ENCODE measurements around the gene CELF2. TPM values are rescaled to one million over a fixed set of nuclear protein-coding genes. Genes with fewer than 3 reads are reported as not detected.

CELF2 gene
- total RNA-seq, 1 experiment from 2014 or later: 0.27 TPM

DNA sequence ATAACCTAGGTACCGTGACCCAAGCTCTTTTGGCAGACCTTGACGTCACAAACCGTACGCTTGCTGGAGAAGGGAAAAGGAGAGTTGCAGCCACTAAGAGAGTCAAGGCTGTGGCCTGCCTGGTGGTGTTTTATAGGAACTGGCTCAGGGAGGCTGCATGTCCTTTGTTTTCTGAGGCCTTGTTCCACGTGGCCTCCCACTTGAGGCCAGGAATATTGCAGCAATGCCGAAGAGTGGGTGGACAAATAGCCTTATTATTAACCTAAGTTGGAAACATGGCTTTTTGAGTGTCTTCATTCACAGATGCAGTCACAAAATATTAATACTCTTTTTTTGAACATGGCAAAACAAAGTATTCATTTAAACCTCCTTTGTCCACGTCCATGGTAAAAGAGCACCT, 178.0 kb downstream of the CELF2 start:
- POLR2A ChIA-PET: no interaction called here
- no peaks in the 10 kb centered on the region for H3K9me3 Mint-ChIP-seq (ENCODE audit: unreplicated experiment)
- no TSS peak for BruUV-seq (replicated peaks)
- no peak overlapping the region for H3K27ac Mint-ChIP-seq (ENCODE audit: unreplicated experiment)
- H3K27me3 Mint-ChIP-seq (ENCODE audit: insufficient read depth, unreplicated experiment): peaks cover 42% of the 10 kb centered on the region
- H3K9me3 ChIP-seq: no peaks in the 10 kb centered on the region
- CTCF ChIA-PET: no interaction called here
- no peak overlapping the region for H3K4me3 ChIP-seq (ENCODE audit: low read depth, low read length)
- H3K36me3 Mint-ChIP-seq (ENCODE audit: insufficient read depth, unreplicated experiment): no peaks in the 10 kb centered on the region
- H3K4me1 ChIP-seq: no peaks in the 10 kb centered on the region
- no peaks in the 10 kb centered on the region for H3K27me3 ChIP-seq (replicated peaks; ENCODE audit: control insufficient read depth, insufficient read depth, low read length)
- no peak overlapping the region for H3K4me3 Mint-ChIP-seq (ENCODE audit: unreplicated experiment)
- no peaks in the 10 kb centered on the region for H3K36me3 ChIP-seq (ENCODE audit: control insufficient read depth, insufficient read depth, low read length)
- intact Hi-C loops (cut with micrococcal nuclease; ENCODE audit: unreplicated experiment): no loop called here
- TF ChIP-seq, protein P1, sequence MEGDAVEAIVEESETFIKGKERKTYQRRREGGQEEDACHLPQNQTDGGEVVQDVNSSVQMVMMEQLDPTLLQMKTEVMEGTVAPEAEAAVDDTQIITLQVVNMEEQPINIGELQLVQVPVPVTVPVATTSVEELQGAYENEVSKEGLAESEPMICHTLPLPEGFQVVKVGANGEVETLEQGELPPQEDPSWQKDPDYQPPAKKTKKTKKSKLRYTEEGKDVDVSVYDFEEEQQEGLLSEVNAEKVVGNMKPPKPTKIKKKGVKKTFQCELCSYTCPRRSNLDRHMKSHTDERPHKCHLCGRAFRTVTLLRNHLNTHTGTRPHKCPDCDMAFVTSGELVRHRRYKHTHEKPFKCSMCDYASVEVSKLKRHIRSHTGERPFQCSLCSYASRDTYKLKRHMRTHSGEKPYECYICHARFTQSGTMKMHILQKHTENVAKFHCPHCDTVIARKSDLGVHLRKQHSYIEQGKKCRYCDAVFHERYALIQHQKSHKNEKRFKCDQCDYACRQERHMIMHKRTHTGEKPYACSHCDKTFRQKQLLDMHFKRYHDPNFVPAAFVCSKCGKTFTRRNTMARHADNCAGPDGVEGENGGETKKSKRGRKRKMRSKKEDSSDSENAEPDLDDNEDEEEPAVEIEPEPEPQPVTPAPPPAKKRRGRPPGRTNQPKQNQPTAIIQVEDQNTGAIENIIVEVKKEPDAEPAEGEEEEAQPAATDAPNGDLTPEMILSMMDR (IDR thresholded peaks at IDR 0.05; ENCODE audit: insufficient read depth in 1 of 2, low read depth in 1 of 2, low read length in 1 of 2, severe bottlenecking in 1 of 2, unreplicated experiment in 1 of 2): no peak
- no peaks in the 10 kb centered on the region for H3K4me1 Mint-ChIP-seq (ENCODE audit: low read depth, unreplicated experiment)
- no peak for DNase-seq

DNA sequence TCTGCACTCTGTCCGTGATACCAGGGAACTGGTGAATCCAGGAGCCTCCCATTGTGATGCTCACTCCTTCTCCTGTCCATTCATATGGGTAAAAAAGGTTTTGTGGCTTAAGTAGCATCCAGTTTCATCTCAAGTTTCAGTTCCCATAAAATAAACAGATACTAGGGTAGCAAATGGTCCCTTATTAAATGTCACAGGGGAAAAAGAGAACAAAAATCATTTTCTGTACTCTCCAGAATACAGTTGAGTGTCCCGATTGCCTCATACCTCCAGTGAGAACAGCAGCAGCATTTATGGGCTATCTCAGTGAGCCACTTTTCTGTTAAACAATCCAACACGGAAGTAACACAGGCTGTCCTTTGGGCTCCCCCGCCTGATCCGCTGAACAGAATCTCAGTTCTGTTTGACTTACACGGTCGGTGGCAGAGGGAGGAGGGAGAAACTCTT, 179.6 kb downstream of the CELF2 start:
- no peak for DNase-seq
- Histone ChIP-seq H3K4me3 (ENCODE audit: low read depth, low read length) (no peak overlapping the region), H3K4me1 (no peaks in the 10 kb centered on the region), H3K9me3 (no peaks in the 10 kb centered on the region), H3K27me3 (replicated peaks; ENCODE audit: control insufficient read depth, insufficient read depth, low read length) (no peaks in the 10 kb centered on the region), H3K36me3 (ENCODE audit: control insufficient read depth, insufficient read depth, low read length) (no peaks in the 10 kb centered on the region)
- Mint-ChIP-seq H3K27ac (ENCODE audit: unreplicated experiment) (no peak overlapping the region), H3K4me3 (ENCODE audit: unreplicated experiment) (no peak overlapping the region), H3K36me3 (ENCODE audit: insufficient read depth, unreplicated experiment) (no peaks in the 10 kb centered on the region), H3K4me1 (ENCODE audit: low read depth, unreplicated experiment) (no peaks in the 10 kb centered on the region), H3K27me3 (ENCODE audit: insufficient read depth, unreplicated experiment) (peaks cover 40% of the 10 kb centered on the region), H3K9me3 (ENCODE audit: unreplicated experiment) (no peaks in the 10 kb centered on the region)
- BruUV-seq (replicated peaks): no TSS peak
- POLR2A ChIA-PET: no interaction called here
- intact Hi-C loops (cut with micrococcal nuclease; ENCODE audit: unreplicated experiment): no loop called here
- TF ChIP-seq, protein P1 (IDR thresholded peaks at IDR 0.05; ENCODE audit: insufficient read depth in 1 of 2, low read depth in 1 of 2, low read length in 1 of 2, severe bottlenecking in 1 of 2, unreplicated experiment in 1 of 2): no peak
- CTCF ChIA-PET: no interaction called here

DNA sequence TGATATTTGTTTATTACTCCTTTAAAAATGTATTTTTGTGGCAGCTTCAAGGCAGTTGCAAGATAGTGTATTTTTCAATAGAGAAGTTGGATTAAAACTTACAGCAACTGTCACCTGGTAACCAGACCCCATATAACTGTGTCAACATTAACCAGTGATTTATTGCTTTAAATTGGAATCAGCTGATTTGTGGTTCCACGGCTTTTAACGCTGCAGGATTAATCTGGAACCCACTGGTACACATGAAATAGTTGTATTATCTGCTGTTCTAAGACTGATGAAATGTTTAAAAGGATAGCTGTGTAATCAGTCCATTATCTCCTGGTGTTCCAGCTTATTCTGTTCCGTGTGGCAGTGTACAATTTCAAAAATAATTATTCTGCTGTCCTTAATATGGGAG, 180.2 kb downstream of the CELF2 start:
- Mint-ChIP-seq H3K36me3 (ENCODE audit: insufficient read depth, unreplicated experiment) (no peaks in the 10 kb centered on the region), H3K27me3 (ENCODE audit: insufficient read depth, unreplicated experiment) (peaks cover 40% of the 10 kb centered on the region), H3K27ac (ENCODE audit: unreplicated experiment) (no peak overlapping the region), H3K4me3 (ENCODE audit: unreplicated experiment) (no peak overlapping the region), H3K4me1 (ENCODE audit: low read depth, unreplicated experiment) (no peaks in the 10 kb centered on the region), H3K9me3 (ENCODE audit: unreplicated experiment) (no peaks in the 10 kb centered on the region)
- DNase-seq: no peak
- CTCF ChIA-PET: no interaction called here
- H3K27me3 ChIP-seq (replicated peaks; ENCODE audit: control insufficient read depth, insufficient read depth, low read length): no peaks in the 10 kb centered on the region
- no peak overlapping the region for H3K4me3 ChIP-seq (ENCODE audit: low read depth, low read length)
- TF ChIP-seq, protein P1 (IDR thresholded peaks at IDR 0.05; ENCODE audit: insufficient read depth in 1 of 2, low read depth in 1 of 2, low read length in 1 of 2, severe bottlenecking in 1 of 2, unreplicated experiment in 1 of 2): no peak
- POLR2A ChIA-PET: no interaction called here
- intact Hi-C loops (cut with micrococcal nuclease; ENCODE audit: unreplicated experiment): no loop called here
- H3K4me1 ChIP-seq: no peaks in the 10 kb centered on the region
- no peaks in the 10 kb centered on the region for H3K9me3 ChIP-seq
- H3K36me3 ChIP-seq (ENCODE audit: control insufficient read depth, insufficient read depth, low read length): no peaks in the 10 kb centered on the region
- no TSS peak for BruUV-seq (replicated peaks)
